ENCODE measurements around the gene MASP2.

DNA sequence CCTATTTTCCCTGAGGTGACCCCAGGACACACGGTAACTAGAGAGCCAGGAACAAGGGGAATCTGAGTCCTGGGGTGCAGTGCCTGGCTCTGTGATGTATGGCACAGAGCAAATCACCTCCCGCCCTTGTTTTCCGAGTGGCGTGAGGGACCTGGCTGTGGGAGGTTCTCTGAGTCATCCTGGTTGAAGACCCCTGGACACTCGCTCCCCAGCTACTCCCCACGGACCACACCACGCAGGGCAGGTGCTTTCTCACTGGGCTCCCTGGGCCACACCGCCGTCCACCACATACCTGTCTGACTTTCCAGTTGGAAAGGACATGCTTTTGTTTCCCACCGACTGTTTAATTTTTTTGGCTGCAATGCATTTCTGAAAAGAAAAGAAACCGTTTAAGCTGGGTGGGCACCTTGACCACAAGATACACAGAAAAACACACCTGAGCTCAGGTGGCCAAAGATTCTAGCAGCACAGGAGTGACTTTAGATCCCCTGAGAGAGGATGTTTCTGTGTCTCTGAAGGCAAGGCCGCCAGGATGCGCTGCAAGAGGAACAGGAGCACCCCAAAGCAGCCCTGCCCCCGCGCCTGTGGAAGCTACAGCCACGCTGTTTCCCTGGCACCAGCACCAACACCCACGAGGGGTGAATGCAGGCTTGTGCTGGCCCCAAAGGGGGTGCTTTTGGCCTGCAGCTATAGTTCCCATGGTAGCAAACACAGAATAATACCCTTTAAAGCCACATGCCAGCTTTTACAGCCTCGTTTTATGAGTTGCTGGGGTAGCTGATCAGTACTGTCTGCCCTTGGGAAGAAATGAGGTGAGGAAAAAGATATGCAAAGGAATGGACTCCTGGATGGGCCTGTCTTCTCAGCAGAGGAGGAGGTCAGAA lies 20.9 kb upstream of the MASP2 start:
- TF ChIP-seq, protein P1, sequence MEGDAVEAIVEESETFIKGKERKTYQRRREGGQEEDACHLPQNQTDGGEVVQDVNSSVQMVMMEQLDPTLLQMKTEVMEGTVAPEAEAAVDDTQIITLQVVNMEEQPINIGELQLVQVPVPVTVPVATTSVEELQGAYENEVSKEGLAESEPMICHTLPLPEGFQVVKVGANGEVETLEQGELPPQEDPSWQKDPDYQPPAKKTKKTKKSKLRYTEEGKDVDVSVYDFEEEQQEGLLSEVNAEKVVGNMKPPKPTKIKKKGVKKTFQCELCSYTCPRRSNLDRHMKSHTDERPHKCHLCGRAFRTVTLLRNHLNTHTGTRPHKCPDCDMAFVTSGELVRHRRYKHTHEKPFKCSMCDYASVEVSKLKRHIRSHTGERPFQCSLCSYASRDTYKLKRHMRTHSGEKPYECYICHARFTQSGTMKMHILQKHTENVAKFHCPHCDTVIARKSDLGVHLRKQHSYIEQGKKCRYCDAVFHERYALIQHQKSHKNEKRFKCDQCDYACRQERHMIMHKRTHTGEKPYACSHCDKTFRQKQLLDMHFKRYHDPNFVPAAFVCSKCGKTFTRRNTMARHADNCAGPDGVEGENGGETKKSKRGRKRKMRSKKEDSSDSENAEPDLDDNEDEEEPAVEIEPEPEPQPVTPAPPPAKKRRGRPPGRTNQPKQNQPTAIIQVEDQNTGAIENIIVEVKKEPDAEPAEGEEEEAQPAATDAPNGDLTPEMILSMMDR (IDR thresholded peaks at IDR 0.05): no peak
- no peak for TF ChIP-seq ZFX (IDR thresholded peaks at IDR 0.05; ENCODE audit: borderline replicate concordance)
